Thoracic aorta (tissue), 2 donors: ENCODE data around the gene STKLD1. TPM values are rescaled to one million over a fixed set of nuclear protein-coding genes. Genes with fewer than 3 reads are reported as not detected.

Experiments used
- ATAC-seq: fragments of 150-250 bp; one replicate; pipeline ENCODE4 v1.8.0; 2017; ENCODE audit warnings: low read depth; ENCODE audit not compliant: insufficient number of reproducible peaks, low FRiP score
- DNase-seq: peaks from one replicate; pipeline ENCODE4 v3.0.0-alpha.2; 2020; ENCODE audit warnings: low spot score
- H3K27ac ChIP-seq, 2 donors: fragments of 200-600 bp; sonication (generic); 1 replicate in 1 of 2; 2 replicates in 1 of 2; pipeline ENCODE4 v1.5.1; 2016; ENCODE audit warnings: mild to moderate bottlenecking in 2 of 2, moderate library complexity in 2 of 2
- H3K27me3 ChIP-seq: fragments of 200-600 bp; sonication (generic); replicated peaks from 2 replicates; pipeline ENCODE4 v1.6.0; 2016; ENCODE audit warnings: mild to moderate bottlenecking; ENCODE audit not compliant: insufficient read depth
- H3K36me3 ChIP-seq: fragments of 200-600 bp; sonication (generic); one replicate; pipeline ENCODE4 v1.5.1; 2016
- H3K4me1 ChIP-seq, 2 donors: fragments of 200-600 bp; sonication (generic); 1 replicate in 1 of 2; 2 replicates in 1 of 2; pipeline versions ENCODE4 v1.5.1 to v1.6.0; 2016; ENCODE audit warnings: low read depth in 2 of 2, mild to moderate bottlenecking in 1 of 2; ENCODE audit not compliant: control insufficient read depth in 1 of 2
- H3K4me3 ChIP-seq: fragments of 200-600 bp; sonication (generic); 2 replicates; pipeline ENCODE4 v1.5.1; 2016; ENCODE audit warnings: mild to moderate bottlenecking
- H3K9me3 ChIP-seq: fragments of 200-600 bp; sonication (generic); 2 replicates; pipeline ENCODE4 v1.5.1; 2016
- total RNA-seq, 2 donors: library from RNA; depleted of rRNA; stranded (reverse); fragments of >200 nt; gene quantifications; one replicate each; pipeline versions ENCODE4 v1.1.0 to v1.2.3, GENCODE V29; 2016
- TF ChIP-seq, protein P1 (sequence below): fragments of 200-600 bp; sonication (generic); IDR thresholded peaks from one replicate; pipeline ENCODE4 v1.5.1; 2019; ENCODE audit warnings: antibody characterized with exemption

Gene STKLD1
- total RNA-seq, 2 donors from 2014 or later, result 0.42 TPM; not detected in 1

DNA sequence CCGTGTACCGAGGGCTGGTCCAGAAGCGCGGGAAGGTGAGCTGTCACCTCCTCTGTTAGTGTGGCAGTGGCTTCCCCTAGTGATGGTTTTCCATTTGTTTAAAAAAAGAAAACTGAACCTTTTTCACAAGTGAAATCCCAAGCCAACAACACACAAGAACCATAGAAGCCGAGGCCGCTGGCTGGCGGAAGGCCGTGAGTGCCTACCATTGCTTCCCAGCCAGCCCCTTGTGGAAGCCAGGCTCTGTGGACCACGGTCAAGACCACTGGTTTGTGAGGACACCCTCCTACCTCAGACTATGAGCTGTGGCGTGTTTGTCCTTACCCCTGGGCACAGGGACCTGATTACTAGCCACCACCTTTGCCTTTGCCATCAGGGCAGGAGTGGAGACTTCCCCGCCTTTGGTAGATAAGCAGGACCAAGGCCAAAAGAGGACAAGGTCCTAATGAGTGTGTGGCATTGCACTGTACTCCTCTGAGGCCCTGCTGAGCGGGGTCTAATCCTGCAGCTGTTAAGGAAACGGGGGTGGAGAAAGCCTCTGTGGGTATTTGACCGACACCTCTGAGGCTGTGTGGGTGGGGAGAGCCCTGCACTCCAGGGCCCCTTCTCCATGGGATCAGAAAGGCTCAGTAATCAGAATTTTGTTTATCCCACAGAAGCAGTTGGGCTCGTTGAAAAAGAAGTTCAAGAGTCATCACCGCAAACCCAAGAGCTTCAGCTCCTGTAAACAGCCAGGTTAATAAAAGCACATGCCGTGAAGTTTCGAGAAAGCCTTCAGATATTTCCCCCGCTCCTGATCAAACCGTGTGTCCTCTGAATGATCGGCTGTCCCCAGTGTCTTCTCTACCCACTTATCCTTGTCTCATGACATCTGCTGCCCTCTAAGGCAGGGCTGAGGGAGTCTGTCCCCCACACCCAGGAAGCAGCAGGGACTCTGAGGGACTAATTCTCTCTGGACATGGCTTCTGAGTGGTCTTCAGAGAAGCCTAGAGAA is 15.5 kb upstream of the STKLD1 start:
- Histone ChIP-seq H3K27me3 (no peaks in the 10 kb centered on the region), H3K4me1 (peaks cover 6 to 14% of the 10 kb centered on the region in 2 donors), H3K9me3 (no peaks in the 10 kb centered on the region), H3K4me3 (no peak overlapping the region), H3K36me3 (peaks cover 29% of the 10 kb centered on the region), H3K27ac (no peak overlapping the region)
- TF ChIP-seq, protein P1, sequence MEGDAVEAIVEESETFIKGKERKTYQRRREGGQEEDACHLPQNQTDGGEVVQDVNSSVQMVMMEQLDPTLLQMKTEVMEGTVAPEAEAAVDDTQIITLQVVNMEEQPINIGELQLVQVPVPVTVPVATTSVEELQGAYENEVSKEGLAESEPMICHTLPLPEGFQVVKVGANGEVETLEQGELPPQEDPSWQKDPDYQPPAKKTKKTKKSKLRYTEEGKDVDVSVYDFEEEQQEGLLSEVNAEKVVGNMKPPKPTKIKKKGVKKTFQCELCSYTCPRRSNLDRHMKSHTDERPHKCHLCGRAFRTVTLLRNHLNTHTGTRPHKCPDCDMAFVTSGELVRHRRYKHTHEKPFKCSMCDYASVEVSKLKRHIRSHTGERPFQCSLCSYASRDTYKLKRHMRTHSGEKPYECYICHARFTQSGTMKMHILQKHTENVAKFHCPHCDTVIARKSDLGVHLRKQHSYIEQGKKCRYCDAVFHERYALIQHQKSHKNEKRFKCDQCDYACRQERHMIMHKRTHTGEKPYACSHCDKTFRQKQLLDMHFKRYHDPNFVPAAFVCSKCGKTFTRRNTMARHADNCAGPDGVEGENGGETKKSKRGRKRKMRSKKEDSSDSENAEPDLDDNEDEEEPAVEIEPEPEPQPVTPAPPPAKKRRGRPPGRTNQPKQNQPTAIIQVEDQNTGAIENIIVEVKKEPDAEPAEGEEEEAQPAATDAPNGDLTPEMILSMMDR, result no peak
- ATAC-seq (no peak), DNase-seq (no peak)

DNA sequence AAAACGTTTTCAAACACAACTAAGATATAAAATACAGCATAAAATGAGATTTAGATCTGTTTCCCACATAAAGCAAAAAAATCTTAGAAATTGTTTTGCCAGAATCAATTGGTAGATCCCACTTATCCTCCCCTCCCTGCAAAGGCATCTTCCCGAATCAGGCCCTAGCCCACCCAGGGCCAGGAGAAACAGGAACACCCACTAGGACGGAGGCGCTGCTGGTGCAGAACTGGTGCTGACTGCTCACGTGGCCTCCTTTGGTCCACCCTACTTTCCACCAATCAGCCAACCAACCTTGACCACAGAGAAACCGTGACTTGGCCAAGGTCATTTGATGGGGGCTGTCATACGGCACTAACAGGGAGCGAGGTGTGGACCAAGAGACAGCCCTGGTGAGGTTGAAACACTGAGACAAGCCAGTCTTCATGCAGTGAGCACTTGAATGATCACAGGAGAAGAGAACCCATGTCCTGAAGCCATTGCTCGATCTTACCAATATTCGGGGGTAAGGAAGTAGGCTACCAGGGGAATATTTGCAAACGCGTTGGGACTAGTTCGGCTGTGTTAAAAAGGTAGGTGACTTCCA is 14.6 kb upstream of the STKLD1 start:
- Histone ChIP-seq H3K36me3 (peaks cover 38% of the 10 kb centered on the region), H3K27me3 (no peaks in the 10 kb centered on the region), H3K4me3 (no peak overlapping the region), H3K27ac (no peak overlapping the region), H3K4me1 (peaks cover 4 to 12% of the 10 kb centered on the region in 2 donors), H3K9me3 (no peaks in the 10 kb centered on the region)
- ATAC-seq, result no peak
- TF ChIP-seq, protein P1, result no peak
- no peak for DNase-seq

DNA sequence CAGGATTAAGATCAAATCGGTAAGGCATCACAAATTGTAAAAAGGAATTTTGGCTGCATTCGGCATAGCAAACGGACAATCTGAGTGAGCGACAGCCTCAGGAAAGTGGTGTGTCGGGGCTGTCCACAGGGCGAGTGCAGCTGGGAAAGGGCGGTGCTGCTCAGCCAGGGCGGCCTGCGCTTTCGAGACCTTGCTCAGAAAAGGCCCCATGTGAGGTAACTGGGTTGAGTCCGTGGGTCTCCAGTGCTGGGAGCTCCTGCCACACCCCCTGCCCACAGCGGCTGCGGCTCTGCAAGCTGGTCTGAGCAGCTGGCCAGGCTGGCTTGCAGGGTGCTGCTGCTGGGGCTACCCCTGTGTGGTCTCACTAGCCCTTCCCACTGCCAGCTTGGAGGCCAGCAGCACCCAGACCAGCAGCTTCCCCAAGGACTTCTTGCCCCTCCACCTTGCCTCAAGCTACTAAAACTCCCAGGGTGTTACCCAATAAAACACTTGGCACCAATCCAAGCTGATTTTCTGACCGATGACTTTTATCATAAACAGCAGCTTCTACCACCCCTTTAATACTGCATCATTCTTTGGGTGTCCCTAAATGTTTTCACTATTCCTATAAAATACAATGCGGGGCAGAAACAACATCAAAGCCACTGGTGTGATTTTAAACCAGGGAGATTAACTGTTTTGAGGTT is 13.7 kb upstream of the STKLD1 start:
- Histone ChIP-seq H3K36me3 (peaks cover 43% of the 10 kb centered on the region), H3K4me1 (peaks cover 0 to 4% of the 10 kb centered on the region in 2 donors), H3K27ac (no peak overlapping the region), H3K4me3 (no peak overlapping the region), H3K9me3 (no peaks in the 10 kb centered on the region), H3K27me3 (no peaks in the 10 kb centered on the region)
- DNase-seq, result no peak
- TF ChIP-seq, protein P1, result no peak
- no peak for ATAC-seq

DNA sequence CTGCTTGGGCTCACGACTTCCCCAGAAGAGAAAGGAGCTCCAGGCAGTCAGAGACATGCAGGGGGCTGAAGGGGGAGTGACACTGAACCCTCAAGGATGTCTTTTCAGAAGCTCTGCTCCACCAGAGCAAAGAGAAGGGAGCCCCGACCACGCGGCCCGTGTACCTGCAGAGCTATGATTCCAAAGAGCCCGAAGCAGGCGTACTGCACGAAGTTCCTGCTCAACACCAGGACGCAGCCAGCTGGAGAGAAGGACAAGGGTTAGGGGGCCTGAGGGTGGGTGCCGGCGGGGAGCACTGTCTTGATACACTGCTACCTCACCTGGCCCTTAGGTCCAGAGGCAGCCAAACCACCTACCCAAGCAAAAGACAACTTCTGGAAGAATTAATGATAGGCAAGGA is 9.7 kb upstream of the STKLD1 start:
- H3K4me3 ChIP-seq, result no peak overlapping the region

More for the DNA sequence above, 9.7 kb upstream of the STKLD1 start:
- DNase-seq (no peak), ATAC-seq (no peak)
- Histone ChIP-seq H3K4me1 (peaks cover 1 to 38% of the 10 kb centered on the region in 2 donors), H3K27ac (no peak overlapping the region), H3K9me3 (no peaks in the 10 kb centered on the region), H3K36me3 (peaks cover 43% of the 10 kb centered on the region), H3K27me3 (no peaks in the 10 kb centered on the region)
- TF ChIP-seq, protein P1, result no peak
